Activated gamma-delta T cell (primary cell): ENCODE data around the gene NR2F1-AS1.
"Not testable (repeated sequence)": the region's sequence is repeated elsewhere in the genome, so short reads cannot be mapped to it uniquely, and the experiment has no call there.

Experiments
- DNase-seq: peaks from one replicate; lab custom pipeline; 2025; lab: John Stamatoyannopoulos, UW

NR2F1-AS1 gene

DNA sequence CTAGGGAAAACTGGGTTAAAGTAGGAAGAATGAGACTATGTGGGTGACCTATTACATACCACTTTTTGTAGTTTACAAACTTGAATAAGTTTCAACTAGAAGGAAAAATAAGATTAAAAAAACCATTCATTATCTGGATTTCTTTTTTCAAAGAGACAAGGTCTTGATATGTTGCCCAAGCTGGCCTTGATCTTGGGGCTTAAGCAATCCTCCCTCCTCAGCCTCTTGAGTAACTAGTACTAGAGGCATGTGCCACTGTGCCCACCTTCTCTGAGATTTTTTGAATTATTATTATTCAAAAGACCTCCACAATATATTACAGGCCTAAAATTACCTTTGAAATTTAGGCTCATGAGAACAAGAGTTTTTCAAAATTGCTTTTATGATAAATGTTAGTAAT lies 63.2 kb downstream of the NR2F1-AS1 start:
- no peak for DNase-seq

GRCh38 chr5:93513298-93513697 lies 67.7 kb downstream of the NR2F1-AS1 start:
- no peak for DNase-seq

GRCh38 chr5:93512799-93513198 lies 68.2 kb downstream of the NR2F1-AS1 start:
- DNase-seq: no peak

DNA sequence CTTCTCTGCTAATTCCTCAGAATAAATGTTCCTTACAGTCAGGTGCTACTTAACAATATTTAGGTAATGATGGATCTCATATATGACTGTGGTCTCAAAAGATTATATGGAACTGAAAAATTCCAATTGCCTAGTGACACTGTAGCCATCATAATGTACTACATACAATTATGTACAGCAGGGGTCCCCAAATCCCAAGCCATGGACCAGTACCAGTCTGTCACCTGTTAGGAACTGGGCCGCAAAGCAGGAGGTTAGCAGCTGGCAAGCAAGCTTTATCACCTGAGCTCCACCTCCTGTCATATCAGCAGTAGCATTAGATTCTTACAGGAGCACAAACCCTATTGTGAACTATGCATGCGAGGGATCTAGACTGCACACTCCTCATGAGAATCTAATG lies 69.6 kb downstream of the NR2F1-AS1 start:
- DNase-seq: no peak

DNA sequence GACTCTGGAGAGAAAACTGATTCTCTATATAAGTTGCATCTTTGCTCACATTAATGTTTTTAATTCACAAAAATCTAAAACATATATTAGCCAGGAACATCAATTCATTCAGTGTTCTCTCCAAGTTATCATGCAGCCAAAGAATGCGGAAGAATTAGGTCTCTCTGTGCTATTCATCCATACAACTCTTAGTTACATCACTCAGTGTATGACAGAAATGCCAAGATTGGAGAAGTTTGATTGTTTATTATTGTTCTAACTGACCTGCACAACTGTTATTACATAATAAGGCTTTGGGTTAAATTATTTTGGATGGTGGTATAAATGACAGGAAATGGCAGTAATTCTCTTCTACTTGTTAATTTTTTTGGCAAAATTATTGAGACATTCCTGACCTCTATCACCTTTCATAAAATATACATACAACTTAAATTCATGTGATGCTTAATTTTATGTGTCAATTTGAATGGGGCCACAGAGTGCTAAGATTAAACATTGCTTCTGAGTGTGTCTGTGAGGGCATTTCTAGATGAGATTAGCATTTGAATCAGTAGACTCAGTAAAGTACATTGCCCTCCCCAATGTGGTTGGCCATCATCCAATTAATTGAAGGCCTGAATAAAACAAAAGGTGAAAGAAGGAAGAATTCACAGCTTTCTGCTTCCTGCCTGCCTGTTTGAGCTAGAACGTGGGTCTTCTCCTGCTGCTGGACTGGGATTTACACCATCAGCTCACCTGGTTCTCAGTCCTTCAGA lies 70.2 kb downstream of the NR2F1-AS1 start:
- no peak for DNase-seq

GRCh38 chr5:93505553-93505952 lies 75.5 kb downstream of the NR2F1-AS1 start:
- DNase-seq: not testable (repeated sequence)

GRCh38 chr5:93503598-93504067 lies 77.4 kb downstream of the NR2F1-AS1 start:
- no peak for DNase-seq

DNA sequence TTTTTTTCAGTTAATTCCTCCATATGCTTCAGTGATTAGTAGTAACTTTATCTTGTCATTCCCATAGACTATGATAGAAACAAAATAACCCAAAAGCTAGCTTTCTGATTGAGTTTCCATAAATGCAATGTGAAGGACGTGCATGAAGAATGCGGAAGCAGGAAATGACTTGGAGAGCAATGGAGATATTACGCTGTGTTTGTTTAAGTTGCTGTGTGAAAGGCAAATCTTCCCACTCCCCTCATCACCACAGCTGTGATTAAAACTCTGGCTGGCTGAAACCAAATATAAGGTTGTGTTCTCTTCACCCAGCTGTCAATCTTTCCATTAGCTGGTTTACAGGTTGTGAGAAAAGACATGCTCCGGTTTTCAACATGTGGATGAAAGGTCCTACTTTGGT lies 83.9 kb downstream of the NR2F1-AS1 start:
- no peak for DNase-seq

GRCh38 chr5:93479982-93480509 lies 101.0 kb downstream of the NR2F1-AS1 start:
- no peak for DNase-seq

DNA sequence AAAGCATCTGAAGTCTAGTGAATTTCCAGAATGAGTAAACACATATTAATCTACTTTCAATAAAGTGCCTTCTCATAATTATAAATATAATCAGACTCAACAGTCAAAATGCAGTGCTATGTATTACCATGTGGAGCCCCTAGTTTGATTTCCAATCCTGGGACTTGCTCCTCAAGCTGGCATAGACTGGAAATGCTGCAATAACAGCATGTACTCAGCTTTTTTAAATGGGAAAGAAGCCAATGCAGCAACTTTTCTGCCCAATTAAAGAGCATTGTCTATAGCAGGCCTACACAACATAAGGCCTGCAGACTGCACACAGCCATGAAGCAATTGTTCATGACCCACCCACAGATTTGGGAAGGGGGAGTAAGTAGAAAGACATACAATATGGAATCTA lies 103.2 kb downstream of the NR2F1-AS1 start:
- no peak for DNase-seq

GRCh38 chr5:93476251-93476742 lies 104.7 kb downstream of the NR2F1-AS1 start:
- no peak for DNase-seq

DNA sequence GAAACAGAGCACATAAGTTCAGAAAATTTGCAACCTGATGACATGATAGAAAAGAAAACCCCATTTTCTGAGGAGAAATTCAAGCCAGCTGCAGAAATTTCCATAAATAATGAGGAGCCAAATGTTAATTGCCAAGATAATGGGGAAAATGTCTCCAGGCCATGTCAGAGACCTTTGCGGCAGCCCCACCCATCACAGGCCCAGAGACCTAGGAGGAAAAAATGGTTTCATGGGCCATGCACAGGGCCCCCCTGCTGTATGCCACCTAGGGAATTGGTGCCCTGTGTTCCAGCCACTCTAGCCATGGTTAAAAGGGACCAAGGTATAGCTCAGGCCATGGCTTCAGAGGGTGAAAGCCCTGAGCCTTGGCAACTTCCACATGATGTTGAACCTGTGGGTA lies 118.1 kb downstream of the NR2F1-AS1 start:
- no peak for DNase-seq

DNA sequence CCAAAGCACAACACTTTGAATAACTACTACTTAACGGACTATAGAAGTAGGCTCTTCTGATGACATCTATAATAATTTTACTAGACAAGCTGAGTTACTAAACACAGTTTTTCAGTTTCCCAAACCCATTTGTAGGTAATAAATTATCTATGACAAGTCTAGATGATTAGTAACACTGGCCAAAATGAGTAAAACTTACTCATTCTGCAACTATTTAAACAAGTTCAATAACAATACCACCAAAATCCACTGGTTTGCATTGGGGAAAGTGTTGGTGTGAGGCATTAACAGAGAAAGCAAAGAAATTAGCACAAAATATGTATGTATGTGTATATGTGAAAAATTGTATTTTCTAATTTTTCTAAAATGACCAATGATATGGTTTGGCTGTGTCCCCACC lies 119.3 kb downstream of the NR2F1-AS1 start:
- DNase-seq: no peak

DNA sequence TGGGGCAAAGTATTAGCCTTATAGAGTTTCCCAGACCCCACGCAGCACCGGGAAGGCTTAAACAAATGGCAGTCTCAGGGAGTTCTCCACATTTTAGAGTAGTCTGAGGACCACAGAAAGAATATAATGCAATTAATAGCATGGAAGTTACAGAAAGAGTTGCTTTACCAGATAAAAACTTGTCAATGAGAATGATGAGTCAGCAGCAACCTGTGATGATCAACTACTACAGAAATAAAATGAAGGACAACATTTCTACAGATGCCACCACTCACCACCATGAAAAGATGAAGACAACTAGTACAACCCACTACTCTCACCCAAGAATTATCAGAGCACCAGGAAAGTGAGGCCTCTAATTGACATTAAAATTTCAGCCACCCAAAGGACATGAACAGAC lies 120.7 kb downstream of the NR2F1-AS1 start:
- DNase-seq: no peak

DNA sequence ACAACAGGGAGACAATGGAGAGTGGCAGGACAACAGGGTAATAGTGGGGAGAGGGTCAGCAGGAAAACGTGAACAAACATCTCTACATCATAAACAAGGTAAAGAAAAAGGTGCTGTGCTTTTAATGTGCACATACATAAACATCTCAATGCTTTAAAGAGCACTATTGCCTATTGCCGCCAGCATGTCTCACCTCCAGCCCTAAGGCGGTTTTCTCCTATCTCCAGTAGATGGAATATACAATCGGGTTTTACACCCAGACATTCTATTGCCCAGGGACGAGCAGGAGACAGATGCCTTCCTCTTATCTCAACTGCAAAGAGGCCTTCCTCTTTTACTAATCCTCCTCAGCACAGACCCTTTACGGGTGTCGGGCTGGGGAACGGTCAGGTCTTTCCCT lies 124.2 kb downstream of the NR2F1-AS1 start:
- not testable (repeated sequence) for DNase-seq

- DNase-seq: no peak
These were observed 126.1 kb downstream of the NR2F1-AS1 start for GRCh38 chr5:93454896-93455295.

- DNase-seq: no peak
These were observed 128.8 kb downstream of the NR2F1-AS1 start for GRCh38 chr5:93452255-93452654.

DNA sequence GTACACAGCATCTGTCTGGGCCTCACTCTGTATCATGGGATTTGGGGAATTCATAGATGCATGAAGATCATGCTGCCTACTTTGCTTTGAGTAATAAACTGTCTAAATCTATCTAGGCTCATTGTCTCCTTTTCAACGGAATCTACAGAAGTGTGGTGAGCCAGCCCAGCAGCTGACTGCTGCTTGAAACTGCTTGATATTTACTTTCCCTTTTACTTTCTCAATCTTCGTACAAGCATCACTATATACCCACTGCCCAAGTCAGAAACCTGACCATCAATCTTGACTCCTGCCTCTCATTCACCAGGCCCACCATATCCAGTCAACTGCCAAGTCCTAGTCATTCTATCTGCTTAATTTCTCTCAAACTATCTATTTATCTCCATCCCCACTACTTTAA lies 142.9 kb downstream of the NR2F1-AS1 start:
- DNase-seq: no peak

DNA sequence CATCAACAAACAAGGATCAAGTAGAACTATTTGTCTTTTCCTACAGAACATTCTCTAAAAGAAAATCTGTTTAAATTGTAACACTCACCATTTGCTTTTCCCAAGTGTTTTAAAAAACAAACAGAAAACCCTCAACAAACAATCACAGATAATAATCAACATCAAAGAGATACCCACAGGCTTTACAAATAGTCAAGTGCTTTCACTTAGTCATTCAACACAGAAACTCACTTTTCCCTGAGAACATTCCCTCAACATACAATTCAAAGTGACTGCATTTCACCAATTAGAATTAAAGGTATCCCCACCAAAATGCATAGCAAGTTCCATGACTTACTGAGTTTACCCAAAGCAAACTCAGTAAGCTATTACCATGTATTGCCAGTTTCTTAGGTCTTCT lies 144.9 kb downstream of the NR2F1-AS1 start:
- DNase-seq: no peak

- DNase-seq: no peak
These were observed 147.6 kb downstream of the NR2F1-AS1 start for GRCh38 chr5:93433422-93433821.

DNA sequence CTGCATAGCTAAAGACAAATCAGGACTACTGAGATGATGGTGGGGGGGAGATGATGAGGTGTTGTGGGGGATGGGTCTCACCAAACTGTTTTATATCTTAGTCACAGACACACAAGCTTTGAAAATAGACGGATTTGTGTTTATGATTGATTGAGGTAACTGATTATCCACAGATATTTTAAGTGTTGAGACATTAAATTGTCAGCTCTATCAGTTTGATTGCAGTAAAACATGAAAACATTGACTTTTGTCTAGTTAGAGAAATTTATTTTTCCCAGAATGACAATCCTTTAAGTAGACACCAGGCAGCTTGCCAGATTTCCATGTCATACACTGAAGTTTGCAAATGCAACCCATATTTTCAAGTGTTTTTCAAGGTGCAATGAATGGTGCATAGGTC lies 149.8 kb downstream of the NR2F1-AS1 start:
- no peak for DNase-seq

- DNase-seq: no peak
These were observed 150.3 kb downstream of the NR2F1-AS1 start for GRCh38 chr5:93430673-93431199.

DNA sequence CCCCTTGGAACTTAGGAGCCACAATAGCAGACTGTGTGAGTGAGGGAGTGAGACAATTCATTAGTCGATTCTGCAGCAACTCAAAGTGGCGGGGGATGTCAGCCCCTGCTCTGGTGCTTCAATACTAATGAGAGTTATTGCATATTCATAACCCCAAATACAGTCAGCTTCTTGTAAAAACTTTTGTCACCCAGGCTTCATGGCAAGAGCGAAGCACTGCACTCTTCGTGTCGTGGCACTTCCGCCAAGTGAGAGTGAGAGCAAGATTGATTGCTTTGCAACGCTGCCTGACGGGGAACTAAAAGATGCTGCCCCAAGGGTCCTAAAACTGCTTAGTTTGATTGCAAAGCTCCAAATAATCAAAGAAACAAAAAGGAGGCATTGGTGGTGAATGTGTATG lies 150.9 kb downstream of the NR2F1-AS1 start:
- no peak for DNase-seq
